HG03066 (cell line): Measurements from ENCODE around the gene FAIM2.
"Not testable (repeated sequence)": the region's sequence is repeated elsewhere in the genome, so short reads cannot be mapped to it uniquely, and the experiment has no call there.

Experiments
- ATAC-seq: cut with Tn5 transposase; IDR thresholded peaks from one replicate; pipeline ENCODE4 v1.9.1; 2021; ENCODE audit warnings: low read depth; ENCODE audit not compliant: unreplicated experiment

The FAIM2 gene

GRCh38 chr12:49882248-49882850 lies 21.4 kb downstream of the FAIM2 start:
- no peak for ATAC-seq

GRCh38 chr12:49881415-49882247 lies 22.1 kb downstream of the FAIM2 start:
- no peak for ATAC-seq

DNA sequence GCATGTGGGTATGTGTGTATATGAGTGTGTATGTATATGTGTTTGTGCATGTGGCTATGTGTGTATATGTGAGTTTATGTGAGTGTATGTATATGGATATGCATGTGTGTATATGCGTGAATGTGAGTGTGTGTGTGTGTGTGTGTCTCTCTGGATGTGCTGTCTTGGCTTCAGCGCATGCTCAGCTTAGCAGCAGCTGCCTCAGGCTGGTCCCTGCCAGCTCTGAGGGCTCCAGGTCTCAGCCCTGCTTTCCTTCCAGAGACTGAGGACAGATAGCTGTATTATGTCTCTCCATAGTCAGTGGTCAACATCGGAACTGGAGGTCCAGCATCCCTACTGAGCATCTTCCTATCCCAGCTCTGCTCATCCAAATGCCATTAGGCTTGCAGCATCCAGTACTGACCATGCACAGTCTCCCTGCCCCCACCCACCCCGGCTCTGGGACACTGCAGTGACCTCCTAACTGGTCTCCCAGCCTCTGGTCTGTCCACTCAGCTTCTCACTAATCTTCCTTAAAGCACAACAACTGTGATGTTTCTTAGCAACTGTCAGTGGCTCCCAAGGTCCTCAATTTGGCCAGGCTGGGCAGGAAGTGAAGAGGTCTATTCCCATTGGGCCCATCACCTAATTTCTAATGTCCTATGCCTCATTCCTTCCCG lies 22.8 kb downstream of the FAIM2 start:
- no peak for ATAC-seq

- not testable (repeated sequence) for ATAC-seq
These were observed 24.6 kb downstream of the FAIM2 start for GRCh38 chr12:49879065-49879464.

- no peak for ATAC-seq
These were observed 25.7 kb downstream of the FAIM2 start for GRCh38 chr12:49878021-49878420.

- ATAC-seq = no peak
These were observed 26.6 kb downstream of the FAIM2 start for GRCh38 chr12:49877066-49877465.

DNA sequence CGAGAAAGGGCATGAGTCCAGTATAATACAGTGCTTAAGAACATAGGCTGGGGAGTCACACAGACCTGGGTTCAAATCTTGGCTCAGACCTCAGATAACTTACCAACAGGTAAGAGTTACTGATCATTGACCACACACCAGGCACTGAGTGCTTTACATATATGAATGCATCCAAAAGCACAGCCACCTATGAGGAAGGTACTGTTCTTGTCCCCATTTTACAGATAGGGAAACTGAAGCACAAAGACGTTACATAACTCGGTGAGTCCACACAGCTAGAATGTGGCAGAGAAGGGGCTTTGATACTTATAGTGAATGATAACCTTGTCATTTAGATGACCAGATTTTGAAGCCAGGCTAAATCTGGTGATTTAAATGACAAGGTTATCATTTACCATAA lies 27.6 kb downstream of the FAIM2 start:
- no peak for ATAC-seq

DNA sequence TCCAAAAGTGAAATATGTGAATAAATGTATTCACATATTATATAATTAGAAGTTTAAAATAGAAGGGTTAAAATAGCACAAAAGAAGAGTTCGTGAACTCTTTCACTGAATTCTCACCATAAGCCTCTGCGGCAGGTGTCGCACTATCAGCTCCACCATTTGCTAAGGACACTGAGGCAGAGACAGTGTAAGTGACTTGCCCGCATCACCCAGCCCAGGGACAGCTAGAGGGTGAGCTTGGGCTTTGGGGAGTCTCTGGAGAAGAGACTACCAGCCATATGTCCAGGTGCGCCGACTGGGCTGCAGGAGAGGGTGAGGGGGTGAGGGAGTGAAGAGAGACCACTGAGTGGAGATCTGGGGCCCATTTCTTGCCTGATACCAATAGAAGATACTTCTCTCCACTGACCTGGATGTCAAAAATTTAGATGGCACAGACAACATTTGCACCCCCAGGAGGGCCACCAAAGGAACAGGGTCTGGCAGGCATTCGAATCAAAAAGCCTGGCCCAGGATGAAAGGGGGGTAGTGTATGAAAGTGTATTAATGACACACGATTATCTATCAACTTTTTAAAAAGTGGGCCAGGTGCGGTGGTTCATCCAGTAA lies 28.5 kb downstream of the FAIM2 start:
- ATAC-seq = no peak

GRCh38 chr12:49874142-49874897 lies 29.4 kb downstream of the FAIM2 start:
- ATAC-seq = no peak

DNA sequence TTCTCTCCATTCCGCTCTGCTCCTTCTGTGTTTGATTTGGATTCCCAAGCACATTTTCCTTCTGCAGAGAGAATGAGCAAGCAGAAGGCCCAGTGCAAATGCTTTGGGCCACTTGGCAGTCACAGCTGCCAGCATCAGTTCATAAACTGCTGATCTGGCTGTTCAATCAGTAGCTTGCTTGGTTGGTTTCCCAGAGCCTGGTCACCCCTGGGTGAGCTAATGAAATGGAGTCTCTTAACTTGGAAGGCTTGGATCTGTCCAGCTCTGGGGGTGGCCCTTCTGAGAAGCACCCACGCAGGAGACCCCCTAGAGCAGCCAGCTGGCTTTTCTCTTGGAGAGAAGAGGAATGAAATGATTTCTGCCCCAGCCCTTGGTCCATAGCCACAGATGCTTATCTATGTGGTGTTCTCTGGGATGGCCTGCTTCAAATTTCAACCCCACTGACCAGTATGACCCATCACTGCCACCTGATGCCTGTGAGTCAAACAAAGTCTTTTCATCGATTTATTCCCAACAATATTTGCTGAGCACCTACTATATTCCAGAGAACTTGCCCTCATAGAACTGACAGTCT lies 30.3 kb downstream of the FAIM2 start:
- ATAC-seq = no peak

GRCh38 chr12:49872781-49873181 lies 30.9 kb downstream of the FAIM2 start:
- ATAC-seq = no peak

DNA sequence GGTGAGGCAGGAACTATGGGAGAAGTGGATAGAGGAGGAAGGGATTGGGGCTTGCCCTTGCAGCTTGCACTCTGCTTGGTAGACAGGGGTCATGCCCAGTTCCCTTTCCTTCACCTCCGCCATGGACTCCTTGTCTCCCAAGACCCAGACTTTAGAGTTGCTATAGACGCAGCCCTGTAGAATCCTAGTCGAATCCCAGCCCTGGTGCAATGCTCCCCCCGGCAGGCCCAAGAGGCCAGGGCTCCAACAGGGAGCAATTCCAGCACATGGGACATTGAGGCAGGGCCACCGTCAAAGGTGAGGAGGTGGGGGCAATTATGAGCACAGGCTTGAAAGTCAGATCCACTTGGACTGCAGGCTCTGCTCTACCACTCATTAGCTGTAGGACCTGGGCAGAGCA lies 31.3 kb downstream of the FAIM2 start:
- ATAC-seq = no peak

- ATAC-seq = not testable (repeated sequence)
These were observed 31.9 kb downstream of the FAIM2 start for GRCh38 chr12:49871811-49872251.

- ATAC-seq = no peak
These were observed 32.5 kb downstream of the FAIM2 start for GRCh38 chr12:49871263-49871561.

DNA sequence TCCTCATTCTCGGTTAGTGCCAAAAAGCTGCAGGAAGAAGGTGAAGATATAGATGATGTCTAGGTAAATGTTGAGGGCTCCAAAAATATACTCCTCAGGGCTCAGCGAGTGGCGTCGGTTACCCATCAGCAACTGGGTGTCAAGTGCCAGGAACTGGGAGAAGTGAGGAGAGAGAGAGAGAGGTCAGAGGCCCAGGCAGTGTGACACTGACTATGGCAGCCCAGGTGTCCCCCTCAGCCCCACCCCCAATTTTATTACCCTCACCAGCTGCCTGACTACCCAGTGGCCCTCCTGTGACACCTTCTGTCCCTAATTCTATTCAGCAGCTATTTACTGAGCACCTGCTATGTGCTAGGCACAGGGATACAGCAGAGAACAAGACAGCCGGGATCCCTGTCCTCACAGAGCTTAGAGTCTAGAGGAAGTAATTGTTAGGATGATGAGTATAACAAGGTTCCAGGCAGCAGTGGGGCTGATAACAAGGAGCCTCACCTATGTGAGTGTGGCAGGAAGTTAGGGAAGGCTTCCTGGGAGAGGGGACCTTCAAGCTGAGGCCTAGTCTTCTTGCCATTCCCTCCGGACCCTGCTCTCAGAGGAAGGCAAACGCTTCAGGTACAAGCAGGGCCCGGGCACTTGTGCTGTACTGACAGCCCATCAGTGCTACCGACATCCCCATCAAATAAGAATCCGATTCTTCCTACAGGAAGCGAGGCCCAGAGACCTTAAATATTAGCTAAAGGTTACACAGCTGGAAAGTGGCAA lies 33.0 kb downstream of the FAIM2 start:
- ATAC-seq = no peak

- no peak for ATAC-seq
These were observed 33.7 kb downstream of the FAIM2 start for GRCh38 chr12:49869816-49870500.

GRCh38 chr12:49868952-49869815 lies 34.5 kb downstream of the FAIM2 start:
- no peak for ATAC-seq

DNA sequence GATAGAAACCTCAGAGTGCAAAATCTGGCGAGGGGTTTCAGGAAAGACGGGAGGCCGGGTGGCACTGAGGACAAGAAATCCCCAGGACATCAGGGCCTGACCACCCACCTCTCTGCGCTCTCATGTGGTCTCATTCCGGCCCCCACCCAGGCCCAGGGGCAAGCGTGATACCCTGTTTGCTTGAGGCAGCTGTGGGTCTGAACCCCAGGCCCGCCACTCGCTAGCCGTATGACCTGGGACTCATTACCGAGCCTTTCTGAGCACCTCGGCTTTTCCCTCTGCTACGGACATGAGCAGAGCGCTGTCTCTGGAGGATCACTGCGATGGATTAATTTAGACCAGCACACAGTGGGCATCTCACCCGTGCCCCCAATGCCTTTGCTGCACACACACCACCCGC lies 35.3 kb downstream of the FAIM2 start:
- no peak for ATAC-seq
